ENCODE results near the gene SUN1.

GRCh38 chr7:902996-903395, 70.7 kb downstream of the SUN1 start:
- no peak for TF ChIP-seq POLR2A (IDR thresholded peaks at IDR 0.05)
- TF ChIP-seq, protein P1, sequence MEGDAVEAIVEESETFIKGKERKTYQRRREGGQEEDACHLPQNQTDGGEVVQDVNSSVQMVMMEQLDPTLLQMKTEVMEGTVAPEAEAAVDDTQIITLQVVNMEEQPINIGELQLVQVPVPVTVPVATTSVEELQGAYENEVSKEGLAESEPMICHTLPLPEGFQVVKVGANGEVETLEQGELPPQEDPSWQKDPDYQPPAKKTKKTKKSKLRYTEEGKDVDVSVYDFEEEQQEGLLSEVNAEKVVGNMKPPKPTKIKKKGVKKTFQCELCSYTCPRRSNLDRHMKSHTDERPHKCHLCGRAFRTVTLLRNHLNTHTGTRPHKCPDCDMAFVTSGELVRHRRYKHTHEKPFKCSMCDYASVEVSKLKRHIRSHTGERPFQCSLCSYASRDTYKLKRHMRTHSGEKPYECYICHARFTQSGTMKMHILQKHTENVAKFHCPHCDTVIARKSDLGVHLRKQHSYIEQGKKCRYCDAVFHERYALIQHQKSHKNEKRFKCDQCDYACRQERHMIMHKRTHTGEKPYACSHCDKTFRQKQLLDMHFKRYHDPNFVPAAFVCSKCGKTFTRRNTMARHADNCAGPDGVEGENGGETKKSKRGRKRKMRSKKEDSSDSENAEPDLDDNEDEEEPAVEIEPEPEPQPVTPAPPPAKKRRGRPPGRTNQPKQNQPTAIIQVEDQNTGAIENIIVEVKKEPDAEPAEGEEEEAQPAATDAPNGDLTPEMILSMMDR (IDR thresholded peaks at IDR 0.05), result no peak
